Measurements from ENCODE around the gene FREY1. TPM values are rescaled to one million over a fixed set of nuclear protein-coding genes. Genes with fewer than 3 reads are reported as not detected.

Gene FREY1
- total and polyA plus RNA-seq, 2 of the 13 experiments (the other 11 are each of a cell fraction or from before 2014, with no cell fraction given), result 0.44 to 0.73 TPM

- Histone ChIP-seq H3K79me2 (ENCODE audit: insufficient read depth, low read length) (peaks cover 12% of the 10 kb centered on the region), H4K20me1 (ENCODE audit: insufficient read depth, low read length) (no peaks in the 10 kb centered on the region), H2AFZ (ENCODE audit: low read length) (no peak overlapping the region), H3K4me1 (ENCODE audit: insufficient read depth, low read length) (peaks cover 41% of the 10 kb centered on the region), H3K4me2 (ENCODE audit: low read depth, low read length) (peak overlapping the region; percentile 91), H3K9me3 (ENCODE audit: low read length) (no peaks in the 10 kb centered on the region), H3K9ac (ENCODE audit: insufficient read depth, low read depth, low read length) (no peak overlapping the region; the same call in 1 of the 2 replicates), H3K36me3 (replicated peaks in 1 of 2; ENCODE audit: control insufficient read depth in 1 of 2, insufficient read depth in 2 of 2, low read length in 2 of 2) (peaks cover 3% of the 10 kb centered on the region in 2 experiments; a peak in 3 of 5 replicates), H3K27me3 (ENCODE audit: control insufficient read depth in 1 of 2, insufficient read depth in 2 of 2, low read length in 2 of 2) (peaks cover 0 to 1% of the 10 kb centered on the region in 2 experiments; a peak in 1 of 5 replicates), H3K4me3 (replicated peaks in 1 of 3; ENCODE audit: insufficient read depth in 1 of 3, low read depth in 2 of 3, low read length in 3 of 3) (peak overlapping the region in 1 of 3 experiments; percentile 49; a peak in 2 of 6 replicates), H3K27ac (ENCODE audit: extremely low read length, insufficient read depth, low read length) (no peak overlapping the region)
- in situ Hi-C loops (cut with HindIII; ENCODE audit: extremely low pct_ligation_motif_present, low pct_unique_long_range_greater_than_20kb) (no loop called here), intact Hi-C loops (cut with micrococcal nuclease; ENCODE audit: unreplicated experiment) (loop anchor here (5.0 kb wide), 1 partner anchor 73 kb away; the partner anchor contains the start of gene CRY2)
- 35% methylated on average over 10 of the region's 13 CpGs for WGBS (ENCODE audit: low lambda C conversion rate)
- CTCF ChIA-PET (ENCODE audit: low intra/inter-chr PET ratio, low total read pairs), result no interaction called here
- BruUV-seq (replicated peaks), result no TSS peak
- ATAC-seq (no peak), FAIRE-seq (no peak), DNase-seq (ENCODE audit: low spot score) (peak; percentile 34)
- POLR2A ChIA-PET, result no interaction called here
- TF ChIP-seq RFX3 (CRISPR knock-in tag; IDR thresholded peaks at IDR 0.05), result no peak
- no peak for TF ChIP-seq CHCHD3 (CRISPR knock-in tag; IDR thresholded peaks at IDR 0.05)
- TF ChIP-seq ZNF691 (CRISPR knock-in tag; IDR thresholded peaks at IDR 0.05; ENCODE audit: borderline replicate concordance, low read depth), result no peak
- no peak for TF ChIP-seq ZNF761 (CRISPR knock-in tag; conservative IDR thresholded peaks at IDR 0.05)
- peak; percentile 64 for TF ChIP-seq PATZ1 (CRISPR knock-in tag; IDR thresholded peaks at IDR 0.05)
- no peak for TF ChIP-seq SSRP1 (CRISPR knock-in tag; IDR thresholded peaks at IDR 0.05)
- TF ChIP-seq ZNF891 (CRISPR knock-in tag; IDR thresholded peaks at IDR 0.05), result 0 out of 2 replicates have a peak, but pooled peaks have one; percentile 14
- TF ChIP-seq ZNF749 (CRISPR knock-in tag; IDR thresholded peaks at IDR 0.05; ENCODE audit: borderline replicate concordance), result no peak
- no peak; the same call in 1 of the 2 replicates for TF ChIP-seq POLR2G (IDR thresholded peaks at IDR 0.05; ENCODE audit: low read depth, low read length)
- TF ChIP-seq TAF1 (CRISPR knock-in tag; IDR thresholded peaks at IDR 0.05), result no peak
- peak; percentile 27; the same call in 1 of the 2 replicates for TF ChIP-seq ZNF687 (CRISPR knock-in tag; IDR thresholded peaks at IDR 0.05)
- TF ChIP-seq, protein P1, sequence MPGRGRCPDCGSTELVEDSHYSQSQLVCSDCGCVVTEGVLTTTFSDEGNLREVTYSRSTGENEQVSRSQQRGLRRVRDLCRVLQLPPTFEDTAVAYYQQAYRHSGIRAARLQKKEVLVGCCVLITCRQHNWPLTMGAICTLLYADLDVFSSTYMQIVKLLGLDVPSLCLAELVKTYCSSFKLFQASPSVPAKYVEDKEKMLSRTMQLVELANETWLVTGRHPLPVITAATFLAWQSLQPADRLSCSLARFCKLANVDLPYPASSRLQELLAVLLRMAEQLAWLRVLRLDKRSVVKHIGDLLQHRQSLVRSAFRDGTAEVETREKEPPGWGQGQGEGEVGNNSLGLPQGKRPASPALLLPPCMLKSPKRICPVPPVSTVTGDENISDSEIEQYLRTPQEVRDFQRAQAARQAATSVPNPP (CRISPR knock-in tag; IDR thresholded peaks at IDR 0.05), result no peak
- peak; percentile 61; the same call in 1 of the 2 replicates for TF ChIP-seq ZFX (CRISPR knock-in tag; IDR thresholded peaks at IDR 0.05; ENCODE audit: low read depth)
- peak; percentile 55; the same call in 1 of the 2 replicates for TF ChIP-seq ZFY (CRISPR knock-in tag; IDR thresholded peaks at IDR 0.05)
- TF ChIP-seq ZNF768 (CRISPR knock-in tag; IDR thresholded peaks at IDR 0.05), result peak; percentile 35; the same call in 1 of the 2 replicates
- TF ChIP-seq RXRB (CRISPR knock-in tag; IDR thresholded peaks at IDR 0.05; ENCODE audit: borderline replicate concordance), result no peak
These were observed 12.9 kb upstream of the FREY1 start for GRCh38 chr11:45919806-45920530.
